Measurements from ENCODE around the gene PPFIBP2. TPM values are rescaled to one million over a fixed set of nuclear protein-coding genes. Genes with fewer than 3 reads are reported as not detected.

PPFIBP2 gene
- total and polyA plus RNA-seq, 10 of the 15 experiments (the other 5 are each of a cell fraction or from before 2014, with no cell fraction given): 17.3 to 56.3 (median 39.2) TPM

DNA sequence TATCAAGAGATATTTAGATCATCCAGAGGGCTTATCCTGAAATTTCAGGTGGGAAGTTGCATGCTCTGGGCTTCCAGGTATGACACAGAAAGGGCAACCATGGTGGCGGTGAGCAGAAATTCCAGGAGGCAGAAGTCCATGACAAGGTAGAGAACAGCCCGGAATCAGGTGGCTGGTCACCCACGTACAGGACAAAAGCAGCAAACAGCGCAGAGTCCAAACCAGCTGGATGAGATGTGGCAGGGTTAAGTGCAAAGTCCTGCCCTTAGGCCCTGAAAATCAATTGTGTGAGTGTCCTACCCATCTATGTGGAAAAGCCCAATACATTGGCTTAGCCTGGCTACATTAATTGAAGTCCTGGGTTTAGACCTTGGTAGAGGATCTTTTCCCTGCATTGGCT, 11.6 kb downstream of the PPFIBP2 start:
- FAIRE-seq (no peak), DNase-seq (ENCODE audit: low read depth, low spot score) (no peak), ATAC-seq (no peak)
- peaks cover 86% of the 10 kb centered on the region for H3K4me1 ChIP-seq (ENCODE audit: control insufficient read depth, insufficient read depth, low read length)
- SMC1A ChIA-PET (ENCODE audit: uncharacterized antibody, unreplicated experiment): interaction anchor here (1.0 to 7.2 kb wide), 7 partner anchors 9 to 34 kb away, joined by 3 to 69 read pairs (median 4); partner anchors contain the start of gene PPFIBP2
- H3K4me2 ChIP-seq (ENCODE audit: control insufficient read depth, insufficient read depth): no peak overlapping the region
- no peak overlapping the region for H3K4me3 ChIP-seq
- 91% methylated on average over 4 of the region's 4 CpGs for WGBS (ENCODE audit: insufficient coverage, insufficient replicate concordance, low lambda C conversion rate, missing lambda C conversion rate)
- H3K27ac ChIP-seq (ENCODE audit: control insufficient read depth, insufficient read depth): no peak overlapping the region
- H3K27me3 ChIP-seq (replicated peaks in 1 of 2; ENCODE audit: control insufficient read depth in 2 of 2, insufficient read depth in 2 of 2, low read length in 1 of 2): no peaks in the 10 kb centered on the region
- RAD21 ChIA-PET (ENCODE audit: unreplicated experiment): interaction anchor here (1.2 to 1.3 kb wide), 2 partner anchors 10 to 24 kb away, joined by 4 to 6 read pairs; no protein-coding TSS in a partner anchor
- POLR2A ChIA-PET: interaction anchor here (0.9 kb wide), 1 partner anchor 10 kb away, joined by 5 read pairs; no protein-coding TSS in a partner anchor
- no peaks in the 10 kb centered on the region for H3K9me3 ChIP-seq (replicated peaks; ENCODE audit: control insufficient read depth, insufficient read depth, low read length)
- H2AFZ ChIP-seq (ENCODE audit: control insufficient read depth, low read depth, low read length): no peak overlapping the region
- CTCF ChIA-PET: interaction anchor here (1.4 to 8.4 kb wide), 2 partner anchors 13 to 46 kb away, joined by 6 to 67 read pairs; partner anchors contain the start of gene PPFIBP2
- peaks cover 97% of the 10 kb centered on the region for H3K79me2 ChIP-seq (ENCODE audit: control insufficient read depth, insufficient read depth, low read length)
- H3K36me3 ChIP-seq (ENCODE audit: control insufficient read depth in 2 of 2, insufficient read depth in 2 of 2, low read length in 1 of 2): no peaks in the 10 kb centered on the region
- H3K9ac ChIP-seq (ENCODE audit: control insufficient read depth, insufficient read depth, low read length): no peak overlapping the region
- in situ Hi-C loops (cut with MboI): loop anchor here (10.0 kb wide), 1 partner anchor 911 kb away; the partner anchor contains the start of genes TAF10 and TPP1
- BruUV-seq (replicated peaks): no TSS peak
- TF ChIP-seq NBN (IDR thresholded peaks at IDR 0.05) (no peak), SMAD5 (IDR thresholded peaks at IDR 0.05; ENCODE audit: low read depth) (no peak), LARP7 (IDR thresholded peaks at IDR 0.05) (no peak), RFX5 (IDR thresholded peaks at IDR 0.05; ENCODE audit: low read depth, low read length) (no peak), HDGF (IDR thresholded peaks at IDR 0.05) (no peak), GABPA (IDR thresholded peaks at IDR 0.05; ENCODE audit: low read depth) (no peak), SIX5 (IDR thresholded peaks at IDR 0.05; ENCODE audit: low read depth, low read length, severe bottlenecking) (no peak), HDAC2 (IDR thresholded peaks at IDR 0.05) (no peak)
- TF ChIP-seq, protein P1, sequence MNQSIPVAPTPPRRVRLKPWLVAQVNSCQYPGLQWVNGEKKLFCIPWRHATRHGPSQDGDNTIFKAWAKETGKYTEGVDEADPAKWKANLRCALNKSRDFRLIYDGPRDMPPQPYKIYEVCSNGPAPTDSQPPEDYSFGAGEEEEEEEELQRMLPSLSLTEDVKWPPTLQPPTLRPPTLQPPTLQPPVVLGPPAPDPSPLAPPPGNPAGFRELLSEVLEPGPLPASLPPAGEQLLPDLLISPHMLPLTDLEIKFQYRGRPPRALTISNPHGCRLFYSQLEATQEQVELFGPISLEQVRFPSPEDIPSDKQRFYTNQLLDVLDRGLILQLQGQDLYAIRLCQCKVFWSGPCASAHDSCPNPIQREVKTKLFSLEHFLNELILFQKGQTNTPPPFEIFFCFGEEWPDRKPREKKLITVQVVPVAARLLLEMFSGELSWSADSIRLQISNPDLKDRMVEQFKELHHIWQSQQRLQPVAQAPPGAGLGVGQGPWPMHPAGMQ (IDR thresholded peaks at IDR 0.05; ENCODE audit: borderline replicate concordance): no peak
- no peaks in the 10 kb centered on the region for H4K20me1 ChIP-seq (ENCODE audit: control insufficient read depth, insufficient read depth)
- intact Hi-C loops (cut with micrococcal nuclease; ENCODE audit: unreplicated experiment): loop anchor here (10.0 kb wide), 2 partner anchors 911 to 1041 kb away; partner anchors contain the start of genes ARFIP2, TAF10, TIMM10B and TPP1

Measured in GM12878 (cell line).